GM18502 (cell line): ENCODE results near the gene CCDC9.
"Not testable (repeated sequence)": the region's sequence is repeated elsewhere in the genome, so short reads cannot be mapped to it uniquely, and the experiment has no call there.

Source experiments
- ATAC-seq: cut with Tn5 transposase; IDR thresholded peaks from one replicate; pipeline ENCODE4 v1.9.1; 2021; ENCODE audit warnings: mild to moderate bottlenecking; ENCODE audit not compliant: unreplicated experiment, poor library complexity

The CCDC9 gene

DNA sequence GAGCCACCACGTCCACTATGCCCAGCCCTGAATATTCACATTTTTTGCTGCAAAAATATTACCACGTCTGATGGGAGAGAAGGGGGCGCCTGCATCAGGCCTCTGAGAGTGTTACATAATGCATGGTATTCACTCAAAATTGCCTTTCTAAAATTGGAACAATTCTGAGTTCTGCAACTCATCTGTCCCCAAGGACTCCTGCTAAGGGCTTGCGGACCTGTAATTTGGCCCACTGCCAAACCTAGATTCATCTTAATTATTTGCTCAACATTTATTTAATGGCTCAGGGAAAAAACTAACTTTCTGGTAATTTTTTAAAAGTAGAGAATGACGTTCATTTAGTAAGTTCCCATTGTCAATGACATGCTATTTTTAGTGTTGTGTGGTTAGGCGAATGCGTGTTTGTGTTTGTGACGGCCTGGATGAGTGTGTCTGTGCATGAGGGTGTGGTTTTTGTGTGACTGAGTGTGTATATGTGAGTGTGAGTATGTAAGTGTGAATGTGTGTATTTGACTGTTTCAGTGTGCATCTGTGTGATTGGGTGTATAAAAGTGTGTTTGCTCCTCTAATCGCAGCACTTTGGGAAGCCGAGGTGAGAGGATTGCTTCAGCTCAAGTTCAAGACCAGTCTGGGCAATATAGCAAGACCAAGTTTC, 27.2 kb downstream of the CCDC9 start:
- no peak for ATAC-seq

DNA sequence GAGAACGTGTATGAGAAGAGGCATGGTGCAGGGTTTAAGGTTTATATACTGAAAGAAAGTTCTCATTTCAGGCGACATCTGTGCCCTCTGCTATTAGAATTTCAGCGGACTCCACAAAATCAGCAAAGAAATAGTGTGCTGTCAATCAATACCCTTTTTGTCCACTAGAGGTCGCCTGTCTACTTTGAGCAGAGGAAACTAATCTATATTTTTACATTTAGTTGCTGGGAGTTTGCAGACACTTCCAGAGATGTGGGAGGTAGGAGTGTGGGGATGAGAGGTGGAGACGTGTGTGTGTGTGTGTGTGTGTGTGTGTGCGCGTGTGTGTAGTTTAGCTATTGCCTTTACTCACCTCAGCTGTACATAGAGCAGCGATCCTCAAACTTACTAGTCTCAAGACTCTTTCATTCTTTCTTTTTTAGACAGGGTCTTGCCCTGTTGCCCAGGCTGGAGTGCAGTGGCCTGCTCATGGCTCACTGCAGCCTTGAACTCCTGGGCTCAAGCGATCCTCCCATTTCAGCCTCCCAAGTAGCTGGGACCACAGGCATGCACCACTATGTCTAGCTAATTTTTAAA, 28.1 kb downstream of the CCDC9 start:
- ATAC-seq = no peak

DNA sequence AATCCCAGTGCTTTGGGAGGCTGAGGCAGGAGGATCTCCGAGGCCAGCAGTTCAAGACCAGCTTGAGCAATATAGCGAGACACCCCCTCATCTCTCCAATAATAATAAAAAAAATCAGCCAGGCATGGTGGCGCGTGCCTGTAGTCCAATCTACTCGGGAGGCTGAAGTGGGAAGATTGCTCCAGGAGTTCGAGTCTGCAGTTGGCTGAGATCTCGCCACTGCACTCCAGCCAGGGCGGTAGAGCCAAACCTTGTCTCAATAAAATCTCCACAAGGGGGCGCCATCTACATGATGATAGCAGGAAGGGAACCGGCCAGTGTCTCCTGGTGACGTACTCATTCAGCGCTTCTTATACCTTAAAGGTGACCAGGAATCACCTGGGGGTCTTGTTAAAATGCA, 39.7 kb downstream of the CCDC9 start:
- ATAC-seq = no peak

DNA sequence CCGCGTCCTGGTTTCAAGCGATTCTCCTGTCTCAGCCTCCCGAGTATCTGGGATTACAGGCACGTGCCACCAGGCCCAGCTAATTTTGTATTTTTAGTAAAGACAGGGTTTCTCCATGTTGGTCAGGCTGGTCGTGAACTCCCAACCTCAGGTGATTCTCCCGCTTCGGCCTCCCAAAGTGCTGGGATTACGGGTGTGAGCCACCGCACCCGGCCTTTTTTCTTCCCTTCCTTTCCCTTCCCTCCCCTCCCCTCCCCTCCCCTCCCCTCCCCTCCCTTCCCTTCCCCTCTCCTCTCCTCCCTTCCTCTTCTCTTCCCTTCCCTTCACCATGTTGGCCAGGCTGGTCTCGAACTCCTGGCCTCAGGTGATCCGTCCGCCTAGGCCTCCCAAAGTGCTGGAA, 44.5 kb downstream of the CCDC9 start:
- not testable (repeated sequence) for ATAC-seq

DNA sequence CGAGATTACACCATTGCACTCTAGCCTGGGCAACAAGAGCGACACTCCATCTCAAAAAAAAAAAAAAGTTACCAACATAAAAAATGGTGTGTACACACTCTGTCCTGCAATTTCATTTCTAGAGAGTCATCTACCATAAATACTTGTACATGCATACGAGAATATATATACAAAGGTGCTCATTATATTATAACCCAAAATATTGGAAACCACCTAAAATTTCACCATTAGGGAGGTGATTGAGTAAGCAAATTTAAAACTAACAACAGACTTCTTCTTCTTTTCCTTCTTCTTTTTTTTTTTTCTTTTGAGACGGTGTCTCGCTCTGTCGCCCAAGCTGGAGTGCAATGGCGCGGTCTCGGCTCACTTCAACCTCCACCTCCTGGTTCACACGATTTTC, 45.9 kb downstream of the CCDC9 start:
- no peak for ATAC-seq

DNA sequence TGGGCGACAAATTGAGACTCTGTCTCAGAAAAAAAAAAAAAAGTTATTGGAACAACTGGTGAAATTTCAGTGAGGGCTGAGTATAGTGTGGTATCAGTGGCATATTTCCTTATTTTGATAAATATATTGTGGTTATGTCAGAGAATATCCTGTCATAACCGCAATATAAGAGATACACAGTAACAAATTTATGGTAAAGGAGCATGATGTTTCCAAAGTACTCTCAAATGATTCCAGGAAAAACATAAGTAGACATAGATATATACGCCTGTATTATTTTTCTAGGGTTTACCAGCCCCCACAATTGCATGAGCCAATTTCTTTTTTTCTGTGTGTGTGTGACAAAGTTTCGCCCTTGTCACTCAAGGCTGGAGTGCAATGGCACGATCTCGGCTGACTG, 47.6 kb downstream of the CCDC9 start:
- ATAC-seq = no peak

DNA sequence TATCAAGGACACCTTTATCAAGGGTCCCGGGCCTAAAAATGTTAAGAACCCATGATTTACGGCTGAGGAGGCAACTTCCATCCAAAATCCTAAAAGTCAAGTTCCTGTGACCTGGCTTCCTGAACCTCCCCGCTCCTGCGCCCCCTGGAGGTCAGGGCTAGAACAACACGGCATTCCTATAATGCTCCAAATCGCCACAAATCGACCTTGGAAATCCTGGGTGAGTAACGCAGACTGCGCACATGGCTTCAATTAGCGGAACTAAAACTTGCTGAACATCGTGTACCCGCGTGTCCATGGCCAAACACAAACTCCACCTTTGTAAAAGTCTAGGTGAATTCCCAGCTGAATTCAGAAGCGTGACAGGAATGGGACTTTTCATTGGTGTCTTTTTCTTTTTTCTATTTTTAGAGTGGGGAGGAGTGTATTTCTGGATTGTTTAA, 49.0 kb downstream of the CCDC9 start:
- no peak for ATAC-seq

DNA sequence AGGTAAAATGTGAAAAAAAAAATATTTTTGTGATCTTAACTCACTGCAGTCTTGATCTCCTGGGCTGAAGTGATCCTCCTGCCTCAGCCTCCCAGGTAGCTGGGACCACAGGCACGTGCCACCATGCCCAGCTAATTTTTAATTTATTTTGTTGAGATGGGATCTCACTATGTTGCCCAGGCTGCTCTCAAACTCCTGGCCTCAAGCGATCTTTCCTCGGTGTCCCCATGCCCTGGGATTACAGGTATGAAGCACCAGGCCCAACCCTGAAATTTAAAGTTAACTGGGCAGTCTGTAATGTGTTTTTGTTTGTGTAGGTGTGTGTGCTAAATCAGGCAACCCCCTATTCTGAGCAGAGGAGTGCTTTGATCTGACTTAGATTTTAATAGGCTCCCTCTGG, 50.0 kb downstream of the CCDC9 start:
- ATAC-seq = no peak

DNA sequence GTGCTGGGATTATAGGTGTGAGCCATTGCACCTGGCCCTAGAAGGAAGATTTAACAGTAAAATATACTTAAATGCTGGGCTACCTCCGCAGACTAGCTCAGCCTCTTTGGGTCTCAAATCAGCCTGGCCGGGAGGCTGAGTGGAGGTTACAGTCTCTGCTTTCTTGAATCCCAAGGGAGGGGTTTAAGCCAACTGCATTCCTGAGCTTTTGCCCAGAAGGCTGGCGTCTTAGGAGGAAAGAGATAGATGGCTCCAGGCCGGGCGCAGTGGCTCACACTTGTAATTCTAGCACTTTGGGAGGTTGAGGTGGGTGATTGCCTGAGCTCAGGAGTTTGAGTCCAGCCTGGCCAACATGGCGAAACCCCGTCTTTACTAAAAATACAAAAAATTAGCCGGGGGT, 52.7 kb downstream of the CCDC9 start:
- ATAC-seq = no peak

DNA sequence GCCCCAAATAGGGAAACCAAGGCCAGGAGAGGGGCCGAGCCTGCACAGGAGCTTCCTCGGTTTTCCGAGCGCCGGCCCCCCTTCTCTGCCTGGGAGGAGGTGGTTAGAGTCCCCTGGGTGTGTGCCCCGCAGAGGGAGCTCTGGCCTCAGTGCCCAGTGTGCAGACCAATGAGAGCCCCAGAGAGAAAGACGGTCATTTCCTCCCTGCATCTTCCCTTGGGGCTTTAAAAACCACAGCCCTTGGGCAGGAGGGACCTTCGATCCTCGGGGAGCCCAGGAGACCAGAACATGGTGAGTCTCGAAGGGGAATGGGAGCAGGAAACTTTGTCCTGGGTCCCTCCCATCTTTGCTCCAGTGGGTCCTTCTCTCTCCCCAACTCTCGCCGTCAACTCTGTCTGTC, 53.3 kb downstream of the CCDC9 start, which contains the start of gene C5AR1:
Gene C5AR1, plus strand, starts transcription at position 254 of the 400 bp plus-strand sequence. Its CDS starts 35 bp downstream, at position 289.
- no peak for ATAC-seq

DNA sequence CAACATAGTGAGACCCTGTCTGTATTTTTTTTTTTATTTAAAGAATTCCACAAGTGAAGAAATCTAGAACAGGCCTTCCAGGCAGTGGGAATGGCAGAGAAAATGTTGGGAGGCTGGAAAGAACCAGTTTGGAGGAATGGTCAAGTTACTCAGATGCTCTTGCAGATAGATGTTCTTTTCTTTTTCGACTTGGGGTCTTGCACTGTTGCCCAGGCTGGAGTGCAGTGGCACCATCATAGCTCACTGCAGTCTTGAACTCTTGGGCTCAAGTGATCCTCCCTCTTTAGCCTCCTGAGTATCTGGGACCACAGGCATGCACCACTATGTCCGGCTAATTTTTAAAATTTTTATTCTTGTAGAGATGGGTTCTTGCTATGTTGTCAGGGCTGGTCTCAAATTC, 54.0 kb downstream of the CCDC9 start:
- no peak for ATAC-seq

DNA sequence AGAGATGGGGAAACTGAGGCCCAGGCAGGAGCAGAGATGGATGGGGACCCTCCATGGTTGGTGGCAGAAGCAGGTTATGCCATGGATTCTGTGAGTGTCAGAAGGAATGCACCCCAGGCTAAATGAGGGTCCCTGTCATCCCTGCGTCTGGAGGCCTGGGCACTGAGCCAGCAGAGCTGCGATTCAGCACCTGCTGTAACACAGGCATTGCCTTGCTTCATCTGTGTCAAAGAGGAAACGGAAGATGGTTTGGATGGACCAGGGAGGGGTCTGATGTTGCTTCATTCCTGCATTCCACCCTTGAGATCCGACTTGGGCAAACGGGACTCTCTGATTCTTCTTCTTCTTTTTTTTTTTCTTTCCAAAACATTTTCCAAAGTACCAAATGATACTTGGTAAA, 54.5 kb downstream of the CCDC9 start:
- ATAC-seq = no peak

DNA sequence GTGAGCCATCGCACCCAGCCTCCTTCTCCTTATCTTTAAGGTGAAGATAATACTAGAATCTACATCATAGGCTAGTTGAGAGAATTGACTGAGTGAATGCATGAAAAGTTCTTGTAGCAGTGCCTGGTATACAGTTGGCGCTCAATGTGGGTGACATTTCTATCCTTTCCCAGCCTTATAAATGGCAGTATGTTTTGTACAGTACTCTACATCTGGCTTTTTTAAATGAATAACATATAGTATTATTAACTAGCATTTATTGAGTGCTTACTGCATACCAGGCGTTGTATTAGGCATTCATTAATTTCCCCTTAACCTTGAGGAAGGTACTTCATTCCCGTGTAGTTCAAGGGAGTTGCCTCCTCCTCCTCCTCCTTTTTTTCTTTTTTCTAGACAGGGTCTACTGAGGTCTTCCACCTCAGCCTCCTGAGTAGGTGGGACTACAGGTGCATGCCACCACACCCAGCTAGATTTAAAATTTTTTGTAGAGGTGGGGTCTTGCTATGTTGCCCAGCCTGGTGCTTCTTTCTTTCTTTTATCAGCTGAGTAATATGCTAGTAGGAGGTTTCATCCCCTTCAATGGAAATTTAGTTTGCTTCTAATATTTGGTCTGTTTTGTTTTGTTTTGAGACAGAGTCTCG, 56.2 kb downstream of the CCDC9 start:
- ATAC-seq = no peak

DNA sequence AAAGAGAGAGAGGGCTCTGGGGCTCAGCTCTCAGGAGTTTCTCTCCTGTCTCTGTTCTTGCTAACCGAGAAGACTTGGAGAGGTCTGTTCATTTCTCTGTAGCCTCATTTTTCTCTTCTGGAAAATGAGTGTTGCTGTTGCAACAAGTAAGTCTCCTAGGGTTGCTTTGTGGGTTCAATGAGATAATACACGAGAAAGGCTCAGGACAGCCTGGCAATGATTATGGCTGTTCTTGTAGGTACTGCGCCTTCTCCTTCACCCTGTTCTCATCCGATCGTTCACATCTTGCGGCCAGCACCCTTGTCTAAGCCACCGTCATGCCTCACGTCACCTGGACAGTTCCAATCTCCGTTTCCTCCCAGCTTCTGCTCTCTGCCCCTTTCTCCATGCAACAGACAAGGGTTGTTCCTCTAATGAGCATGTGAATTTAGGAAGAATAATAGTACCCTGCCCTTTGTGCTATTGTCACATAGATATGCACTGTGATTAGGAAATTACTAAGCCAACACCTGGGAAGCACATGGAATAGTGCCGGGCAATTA, 57.5 kb downstream of the CCDC9 start:
- no peak for ATAC-seq

DNA sequence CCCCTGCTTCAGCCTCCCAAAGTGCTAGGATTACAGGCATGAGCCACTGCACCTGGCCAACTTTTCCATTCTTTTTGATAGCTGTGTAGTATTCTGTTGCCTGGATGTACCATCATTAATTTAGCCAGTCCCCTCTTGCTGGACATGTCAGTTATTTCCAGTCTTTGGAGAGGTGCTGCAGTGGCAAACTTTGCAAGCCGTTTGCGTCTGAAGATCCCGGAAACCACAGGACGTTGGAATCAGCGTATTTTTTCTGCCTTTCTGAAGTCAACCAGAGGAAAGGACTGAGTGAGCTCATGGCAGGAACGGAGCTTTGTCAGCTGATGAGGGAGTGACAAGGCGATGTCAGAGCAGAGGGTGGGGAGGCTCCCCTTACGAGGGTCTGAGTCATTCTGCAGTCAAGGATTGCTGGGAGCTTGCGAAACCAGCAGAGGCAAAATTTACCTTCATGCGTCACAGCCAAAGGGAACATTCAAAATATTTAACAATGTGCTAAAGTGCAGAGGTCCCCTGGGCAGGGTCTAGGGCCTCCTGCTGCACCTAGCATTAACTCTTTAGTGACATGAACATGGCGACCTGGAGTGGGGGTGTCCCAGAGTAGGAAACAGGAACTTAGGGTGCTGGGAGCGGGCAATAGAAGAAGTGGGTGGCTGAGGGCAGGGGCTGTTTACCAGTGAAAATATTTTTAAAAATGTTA, 58.9 kb downstream of the CCDC9 start:
- ATAC-seq = no peak

DNA sequence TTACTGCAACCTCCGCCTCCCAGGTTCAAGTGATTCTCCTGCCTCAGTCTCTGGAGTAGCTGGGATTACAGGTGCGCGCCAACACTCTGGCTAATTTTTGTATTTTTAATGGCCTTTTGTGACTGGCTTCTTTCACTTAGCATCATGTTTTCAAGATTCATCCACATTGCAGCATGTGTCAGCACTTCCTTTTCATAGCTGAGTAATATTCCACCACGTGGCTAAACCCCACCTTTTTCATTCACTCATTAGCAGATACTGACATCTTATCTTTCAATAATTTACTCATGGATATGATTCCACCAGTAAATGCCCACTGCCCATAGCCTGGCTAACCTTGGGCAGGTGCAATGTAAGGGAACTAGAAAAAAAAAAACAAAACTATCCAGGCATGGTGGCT, 60.2 kb downstream of the CCDC9 start:
- no peak for ATAC-seq

DNA sequence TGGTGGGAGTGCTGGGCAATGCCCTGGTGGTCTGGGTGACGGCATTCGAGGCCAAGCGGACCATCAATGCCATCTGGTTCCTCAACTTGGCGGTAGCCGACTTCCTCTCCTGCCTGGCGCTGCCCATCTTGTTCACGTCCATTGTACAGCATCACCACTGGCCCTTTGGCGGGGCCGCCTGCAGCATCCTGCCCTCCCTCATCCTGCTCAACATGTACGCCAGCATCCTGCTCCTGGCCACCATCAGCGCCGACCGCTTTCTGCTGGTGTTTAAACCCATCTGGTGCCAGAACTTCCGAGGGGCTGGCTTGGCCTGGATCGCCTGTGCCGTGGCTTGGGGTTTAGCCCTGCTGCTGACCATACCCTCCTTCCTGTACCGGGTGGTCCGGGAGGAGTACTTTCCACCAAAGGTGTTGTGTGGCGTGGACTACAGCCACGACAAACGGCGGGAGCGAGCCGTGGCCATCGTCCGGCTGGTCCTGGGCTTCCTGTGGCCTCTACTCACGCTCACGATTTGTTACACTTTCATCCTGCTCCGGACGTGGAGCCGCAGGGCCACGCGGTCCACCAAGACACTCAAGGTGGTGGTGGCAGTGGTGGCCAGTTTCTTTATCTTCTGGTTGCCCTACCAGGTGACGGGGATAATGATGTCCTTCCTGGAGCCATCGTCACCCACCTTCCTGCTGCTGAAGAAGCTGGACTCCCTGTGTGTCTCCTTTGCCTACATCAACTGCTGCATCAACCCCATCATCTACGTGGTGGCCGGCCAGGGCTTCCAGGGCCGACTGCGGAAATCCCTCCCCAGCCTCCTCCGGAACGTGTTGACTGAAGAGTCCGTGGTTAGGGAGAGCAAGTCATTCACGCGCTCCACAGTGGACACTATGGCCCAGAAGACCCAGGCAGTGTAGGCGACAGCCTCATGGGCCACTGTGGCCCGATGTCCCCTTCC, 63.9 kb downstream of the CCDC9 start:
- no peak for ATAC-seq
